Breast epithelium (tissue), 4 donors: ENCODE results near the gene PARP2. TPM values are rescaled to one million over a fixed set of nuclear protein-coding genes. Genes with fewer than 3 reads are reported as not detected.

ENCODE experiments used
- DNase-seq, 2 donors: peaks; one replicate each; pipeline ENCODE4 v3.0.0-alpha.2; 2019; ENCODE audit warnings: low spot score in 2 of 2
- H3K27ac ChIP-seq, 2 donors: fragments of 200-600 bp; sonication (generic) in 1 of 2; one replicate each; pipeline ENCODE4 v1.5.1; 2016 to 2019; ENCODE audit warnings: mild to moderate bottlenecking in 1 of 2
- H3K27me3 ChIP-seq, 2 donors: fragments of 200-600 bp; sonication (generic) in 1 of 2; one replicate each; pipeline versions ENCODE4 v1.5.1 to v1.6.0; 2017 to 2019; ENCODE audit warnings: control low read depth in 1 of 2, mild to moderate bottlenecking in 1 of 2
- H3K36me3 ChIP-seq: fragments of 200-600 bp; one replicate; pipeline ENCODE4 v1.5.1; 2019
- H3K4me1 ChIP-seq, 2 donors: fragments of 200-600 bp; sonication (generic); one replicate each; pipeline ENCODE4 v1.5.1; 2016 to 2019; ENCODE audit warnings: control low read depth in 1 of 2
- H3K4me3 ChIP-seq, 3 donors: fragments of 200-600 bp; sonication (generic); 1 replicate in 2 of 3; 2 replicates in 1 of 3; pipeline ENCODE4 v1.5.1; 2016 to 2019; ENCODE audit warnings: mild to moderate bottlenecking in 3 of 3, moderate library complexity in 2 of 3
- H3K9me3 ChIP-seq, 2 donors: fragments of 200-600 bp; sonication (generic) in 1 of 2; one replicate each; pipeline ENCODE4 v1.5.1; 2016 to 2019; ENCODE audit warnings: control low read depth in 1 of 2
- POLR2A ChIP-seq: fragments of 450-650 bp; IDR thresholded peaks from one replicate; pipeline ENCODE4 v1.6.1; 2016; ENCODE audit warnings: antibody characterized with exemption, mild to moderate bottlenecking, moderate library complexity
- POLR2AphosphoS5 ChIP-seq, 3 donors: sonication (generic); formaldehyde crosslinking; IDR thresholded peaks; one replicate each; pipeline ENCODE4 v1.6.1; 2017; ENCODE audit warnings: antibody characterized with exemption in 3 of 3
- intact Hi-C: fragments of 100-400 bp; cut with DNase I; formaldehyde crosslinking; loops from one replicate; pipeline ENCODE4 v1.15.1; 2023; ENCODE audit warnings: low total_unique reads
- total RNA-seq, 3 donors: library from RNA; depleted of rRNA; stranded (reverse); fragments of >200 nt; gene quantifications; one replicate each; pipeline ENCODE4 v1.1.0, GENCODE V29; 2016
- TF ChIP-seq, protein P1 (sequence below), 3 donors: fragments of 450-650 bp; IDR thresholded peaks; one replicate each; pipeline ENCODE4 v1.5.1; 2016 to 2017; ENCODE audit warnings: antibody characterized with exemption in 3 of 3, mild to moderate bottlenecking in 3 of 3, moderate library complexity in 3 of 3

Gene PARP2
- total RNA-seq, 3 donors from 2014 or later: 14.7 to 20.0 (median 17.9) TPM

DNA sequence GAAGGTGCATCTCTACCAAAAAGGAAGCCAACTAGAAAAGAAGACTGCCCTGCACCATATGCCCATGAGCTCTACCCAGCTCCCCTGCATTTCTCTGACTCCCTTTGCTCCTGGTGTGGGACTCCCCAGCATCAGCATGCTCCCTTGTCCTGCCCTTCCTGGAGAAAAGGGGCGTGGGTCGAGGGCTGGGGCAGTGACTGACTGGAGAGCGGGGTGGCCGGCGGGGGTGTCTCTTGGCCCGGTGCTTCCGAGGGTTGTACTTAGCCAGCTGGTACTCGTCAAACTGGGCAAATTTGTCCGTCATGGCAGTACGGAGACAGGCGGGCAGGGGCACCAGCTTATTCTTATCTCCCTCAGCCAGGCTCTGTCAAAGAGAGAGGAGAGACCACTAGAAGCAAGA is 60.1 kb downstream of the PARP2 start:
- no peaks in the 10 kb centered on the region for H3K36me3 ChIP-seq
- intact Hi-C loops: no loop called here
- DNase-seq: no peak

More for the DNA sequence above, 60.1 kb downstream of the PARP2 start:
- Histone ChIP-seq H3K4me1 (no peaks in the 10 kb centered on the region), H3K4me3 (no peak overlapping the region), H3K9me3 (no peaks in the 10 kb centered on the region), H3K27me3 (no peaks in the 10 kb centered on the region), H3K27ac (no peak overlapping the region)
- TF ChIP-seq, protein P1, sequence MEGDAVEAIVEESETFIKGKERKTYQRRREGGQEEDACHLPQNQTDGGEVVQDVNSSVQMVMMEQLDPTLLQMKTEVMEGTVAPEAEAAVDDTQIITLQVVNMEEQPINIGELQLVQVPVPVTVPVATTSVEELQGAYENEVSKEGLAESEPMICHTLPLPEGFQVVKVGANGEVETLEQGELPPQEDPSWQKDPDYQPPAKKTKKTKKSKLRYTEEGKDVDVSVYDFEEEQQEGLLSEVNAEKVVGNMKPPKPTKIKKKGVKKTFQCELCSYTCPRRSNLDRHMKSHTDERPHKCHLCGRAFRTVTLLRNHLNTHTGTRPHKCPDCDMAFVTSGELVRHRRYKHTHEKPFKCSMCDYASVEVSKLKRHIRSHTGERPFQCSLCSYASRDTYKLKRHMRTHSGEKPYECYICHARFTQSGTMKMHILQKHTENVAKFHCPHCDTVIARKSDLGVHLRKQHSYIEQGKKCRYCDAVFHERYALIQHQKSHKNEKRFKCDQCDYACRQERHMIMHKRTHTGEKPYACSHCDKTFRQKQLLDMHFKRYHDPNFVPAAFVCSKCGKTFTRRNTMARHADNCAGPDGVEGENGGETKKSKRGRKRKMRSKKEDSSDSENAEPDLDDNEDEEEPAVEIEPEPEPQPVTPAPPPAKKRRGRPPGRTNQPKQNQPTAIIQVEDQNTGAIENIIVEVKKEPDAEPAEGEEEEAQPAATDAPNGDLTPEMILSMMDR (IDR thresholded peaks at IDR 0.05): no peak
- no peak for TF ChIP-seq POLR2AphosphoS5 (IDR thresholded peaks at IDR 0.05)
- TF ChIP-seq POLR2A: no peak

Other genes with a start within 250 kb of the PARP2 start
- not detected for gene OR4K17, start 232.9 kb upstream of the PARP2 start, total RNA-seq
- gene OR4N5, start 204.8 kb upstream of the PARP2 start, total RNA-seq: not detected
- gene OR11G2, start 152.7 kb upstream of the PARP2 start, total RNA-seq: not detected
- gene OR11H6, start 119.9 kb upstream of the PARP2 start, total RNA-seq: not detected
- gene OR11H7, start 114.7 kb upstream of the PARP2 start, total RNA-seq: not detected
- not detected for gene OR11H4, start 104.3 kb upstream of the PARP2 start, total RNA-seq
- gene TTC5, start 37.7 kb upstream of the PARP2 start, total RNA-seq: 10 to 100 TPM; 10.1 to 21.0 (median 16.2) TPM
- 10 to 100 TPM; 65.8 to 78.3 (median 65.9) TPM for gene CCNB1IP1, start 10.4 kb upstream of the PARP2 start, total RNA-seq
- 10 to 100 TPM; 21.3 to 34.5 (median 27.2) TPM for gene TEP1, start 69.9 kb downstream of the PARP2 start, total RNA-seq
- under 1 TPM; 0.29 to 0.64 (median 0.33) TPM for gene KLHL33, start 92.5 kb downstream of the PARP2 start, total RNA-seq
- gene OSGEP, start 111.2 kb downstream of the PARP2 start, total RNA-seq: 10 to 100 TPM; 38.1 to 66.9 (median 57.5) TPM
- 100 to 1,000 TPM; 129 to 165 (median 150) TPM for gene APEX1, start 111.6 kb downstream of the PARP2 start, total RNA-seq
- gene PIP4P1, start 117.8 kb downstream of the PARP2 start, total RNA-seq: 10 to 100 TPM; 23.6 to 34.1 (median 29.9) TPM
- 10 to 100 TPM; 26.4 to 60.0 (median 38.8) TPM for gene PNP, start 125.8 kb downstream of the PARP2 start, total RNA-seq
- gene RNASE10, start 161.9 kb downstream of the PARP2 start, total RNA-seq: not detected
- not detected for gene RNASE9, start 217.4 kb downstream of the PARP2 start, total RNA-seq
- gene RNASE11, start 244.4 kb downstream of the PARP2 start, total RNA-seq: not detected
- gene RNASE12, start 247.7 kb downstream of the PARP2 start, total RNA-seq: not detected